ENCODE data around the gene PPFIA2. TPM values are rescaled to one million over a fixed set of nuclear protein-coding genes. Genes with fewer than 3 reads are reported as not detected.

Gene PPFIA2
- total RNA-seq, 1 donor from 2014 or later = 0.57 TPM

DNA sequence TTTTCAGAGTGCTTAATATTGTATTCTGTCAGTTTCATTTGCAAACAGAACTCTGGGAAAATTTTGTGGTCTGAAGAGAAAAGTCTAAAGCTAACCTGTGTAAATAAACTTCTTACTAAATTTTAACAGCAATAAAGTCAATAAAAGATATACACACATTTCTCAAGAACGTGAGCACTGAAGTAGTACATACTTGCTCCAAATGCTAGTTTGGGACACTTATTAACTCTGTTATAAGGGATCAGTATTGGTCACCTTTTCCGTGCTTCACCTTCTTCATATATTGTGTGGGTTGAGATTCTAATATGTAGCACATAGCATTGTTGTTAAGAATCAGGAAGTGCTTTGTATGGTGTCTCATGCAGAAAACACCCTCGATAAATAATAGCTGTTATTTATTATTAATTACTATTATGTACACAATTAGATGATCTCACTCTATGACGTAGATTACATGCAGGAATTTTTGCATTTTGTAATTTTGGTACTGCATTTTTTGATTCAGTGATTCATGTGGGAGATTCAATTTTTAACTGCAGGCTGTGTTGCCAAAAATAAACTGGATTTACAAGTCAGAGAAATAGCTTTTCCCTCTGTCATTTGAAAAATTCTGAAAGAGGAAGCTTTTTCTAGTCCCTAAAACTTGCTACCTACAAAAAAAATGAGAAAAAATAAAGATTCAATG is 380.4 kb downstream of the PPFIA2 start:
- no peak for DNase-seq (ENCODE audit: low spot score)
- intact Hi-C loops (cut with DNase I) = no loop called here

DNA sequence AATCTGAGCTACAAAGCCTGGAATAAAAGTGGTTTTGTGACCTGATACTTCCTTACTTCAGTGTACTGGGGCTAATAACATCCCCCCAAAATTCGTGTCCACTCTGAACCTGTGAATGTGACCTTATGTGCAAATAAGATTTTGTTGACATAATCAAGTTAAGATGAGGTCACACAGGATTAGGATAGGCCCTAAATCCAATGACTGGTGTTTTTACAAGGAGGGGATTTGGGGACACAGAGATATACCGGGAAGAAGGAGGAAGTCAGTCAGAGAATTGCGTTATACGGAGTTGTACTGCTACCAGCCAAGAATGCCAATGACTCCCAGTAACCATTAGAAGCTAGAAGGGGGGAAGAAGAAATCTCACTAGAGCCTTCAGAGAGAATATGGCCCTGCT is 381.4 kb downstream of the PPFIA2 start:
- no peak for DNase-seq (ENCODE audit: low spot score)
- intact Hi-C loops (cut with DNase I) = no loop called here

DNA sequence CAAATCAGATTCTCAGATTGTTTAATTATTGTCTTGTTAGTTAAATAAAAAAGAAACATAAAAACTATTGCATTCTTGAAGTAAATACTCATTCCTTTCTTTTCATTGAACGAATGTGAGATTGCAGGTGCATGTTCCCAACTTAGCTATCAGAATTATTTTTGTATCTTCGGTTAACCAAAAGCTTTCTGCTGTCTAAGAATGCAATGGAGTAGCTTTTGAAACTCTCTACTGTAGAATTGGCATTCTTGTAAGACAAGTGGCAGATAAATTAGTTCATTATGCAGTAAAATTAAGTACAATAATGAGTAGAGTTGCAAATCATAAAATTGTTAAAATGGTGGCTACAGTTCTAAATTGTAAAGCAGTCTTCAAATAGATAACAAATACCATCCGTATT is 383.2 kb downstream of the PPFIA2 start:
- intact Hi-C loops (cut with DNase I) = no loop called here
- DNase-seq (ENCODE audit: low spot score) = no peak

DNA sequence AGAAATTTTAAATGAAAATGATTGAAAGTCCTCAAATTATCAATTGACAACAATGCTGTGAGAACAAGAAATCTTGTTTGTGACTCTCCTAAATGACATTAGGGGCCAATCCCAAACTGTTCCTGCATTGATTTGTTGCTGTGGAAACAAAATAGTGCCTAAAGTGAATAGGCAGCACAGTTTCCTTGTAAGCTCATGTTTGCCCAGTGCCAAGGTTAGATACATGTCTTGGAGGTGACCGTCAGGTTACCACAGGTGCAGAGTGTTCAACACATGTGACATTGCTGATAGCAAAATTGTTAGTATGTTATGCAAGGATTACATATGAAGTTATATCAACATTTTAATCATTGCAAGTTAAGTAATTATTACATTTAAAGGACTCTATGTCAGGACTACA is 388.7 kb downstream of the PPFIA2 start:
- intact Hi-C loops (cut with DNase I) = no loop called here
- no peak for DNase-seq (ENCODE audit: low spot score)

DNA sequence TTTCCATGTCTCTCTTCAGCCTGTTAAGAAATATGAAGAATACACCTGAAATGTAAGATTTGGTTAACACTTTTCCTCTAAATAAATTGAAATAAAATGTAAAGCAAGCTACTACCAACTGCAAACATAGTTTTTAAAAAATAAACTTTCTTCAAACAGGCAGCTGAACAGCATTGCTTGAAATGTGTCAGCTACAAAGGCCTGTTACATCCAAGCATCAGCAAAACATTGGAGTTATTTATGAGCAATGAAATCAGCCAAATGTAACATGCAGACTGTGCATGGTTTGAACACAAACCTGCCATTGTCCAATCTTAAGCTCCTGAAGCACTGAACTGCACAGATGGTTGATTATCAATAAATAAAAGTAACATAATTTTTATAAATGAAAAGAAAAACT is 390.0 kb downstream of the PPFIA2 start:
- intact Hi-C loops (cut with DNase I) = no loop called here
- DNase-seq (ENCODE audit: low spot score) = no peak

DNA sequence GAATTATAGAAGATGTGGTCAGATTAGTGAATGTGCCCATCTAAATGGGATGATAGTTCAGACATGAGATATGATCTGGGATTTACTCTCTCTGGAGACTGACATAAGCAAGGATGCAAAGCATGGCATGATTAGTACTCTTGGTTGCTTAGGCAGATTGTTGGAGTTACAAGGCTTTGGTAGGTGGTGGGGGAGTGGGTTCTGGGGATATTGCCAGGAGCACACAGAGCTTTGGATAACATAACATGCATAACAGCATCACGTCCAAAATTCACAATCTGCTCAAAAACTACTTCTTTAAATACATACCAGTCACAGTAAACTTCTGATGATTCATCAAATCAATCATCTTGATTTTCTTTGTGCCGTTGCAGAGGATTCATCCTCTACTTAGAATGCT is 393.9 kb downstream of the PPFIA2 start:
- intact Hi-C loops (cut with DNase I) = no loop called here
- DNase-seq (ENCODE audit: low spot score) = no peak

DNA sequence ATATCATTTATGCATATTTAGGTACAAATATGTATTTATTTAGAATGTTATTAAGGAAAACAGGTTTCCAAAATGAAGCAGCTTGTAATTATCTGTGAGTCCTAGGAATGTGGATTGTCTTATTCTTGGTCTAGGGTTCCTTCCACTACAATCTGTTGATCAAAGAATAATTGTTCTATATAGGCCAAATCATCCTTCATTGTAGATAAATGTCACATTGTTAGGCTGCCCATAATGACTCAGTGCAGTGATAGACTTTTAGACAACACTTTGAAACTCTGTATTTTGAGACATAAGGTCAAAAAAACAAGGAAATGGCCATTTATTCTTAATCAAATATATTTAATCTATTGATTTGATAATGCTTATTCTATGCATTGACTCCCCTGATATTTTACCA is 398.2 kb downstream of the PPFIA2 start:
- intact Hi-C loops (cut with DNase I) = no loop called here
- DNase-seq (ENCODE audit: low spot score) = no peak

DNA sequence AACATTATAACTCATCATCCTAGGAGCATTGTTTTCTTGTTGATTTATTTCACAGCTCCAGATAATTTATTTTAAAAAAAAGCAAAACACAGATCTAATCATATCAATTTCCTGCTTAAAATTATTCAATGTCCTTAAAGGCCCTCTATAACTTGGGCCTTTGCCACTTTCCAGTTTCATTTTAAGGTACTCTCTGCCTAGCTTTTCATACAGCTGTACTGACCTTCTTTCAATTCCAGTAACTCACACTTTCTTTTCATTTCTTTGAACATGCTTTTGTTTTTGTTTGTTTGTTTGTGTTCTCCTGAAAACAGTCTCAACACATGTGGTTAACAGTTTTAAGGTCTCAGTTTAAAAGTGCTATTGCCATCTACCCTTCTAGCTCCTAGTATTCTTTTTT is 399.4 kb downstream of the PPFIA2 start:
- DNase-seq (ENCODE audit: low spot score) = no peak
- intact Hi-C loops (cut with DNase I) = no loop called here

DNA sequence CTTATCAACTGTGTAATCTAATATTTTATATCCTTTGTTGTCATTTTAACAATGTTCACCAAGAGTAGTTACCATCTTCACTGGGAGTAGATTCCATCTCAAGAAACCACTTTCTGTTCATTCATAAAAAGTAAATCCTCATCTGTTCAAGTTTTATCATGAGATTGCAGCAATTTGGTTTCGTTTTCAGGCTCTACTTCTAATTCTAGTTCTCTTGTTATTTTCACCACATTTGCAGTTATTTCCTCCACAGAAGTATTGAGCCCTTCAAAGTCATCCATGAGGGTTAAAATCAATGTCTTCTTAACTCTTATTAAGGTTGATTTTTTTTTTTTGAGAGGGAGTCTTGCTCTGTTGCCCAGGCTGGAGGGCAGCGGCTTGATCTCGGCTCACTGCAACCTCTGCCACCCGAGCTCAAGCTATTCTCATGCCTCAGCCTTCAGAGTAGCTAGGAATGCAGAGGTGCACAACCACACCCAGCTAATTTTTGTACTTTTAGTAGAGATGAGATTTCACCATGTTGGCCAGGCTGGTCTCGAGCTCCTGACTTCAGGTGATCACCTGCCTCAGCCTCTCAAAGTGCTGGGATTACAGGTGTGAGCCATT is 404.7 kb downstream of the PPFIA2 start:
- no peak for DNase-seq (ENCODE audit: low spot score)
- intact Hi-C loops (cut with DNase I) = no loop called here

DNA sequence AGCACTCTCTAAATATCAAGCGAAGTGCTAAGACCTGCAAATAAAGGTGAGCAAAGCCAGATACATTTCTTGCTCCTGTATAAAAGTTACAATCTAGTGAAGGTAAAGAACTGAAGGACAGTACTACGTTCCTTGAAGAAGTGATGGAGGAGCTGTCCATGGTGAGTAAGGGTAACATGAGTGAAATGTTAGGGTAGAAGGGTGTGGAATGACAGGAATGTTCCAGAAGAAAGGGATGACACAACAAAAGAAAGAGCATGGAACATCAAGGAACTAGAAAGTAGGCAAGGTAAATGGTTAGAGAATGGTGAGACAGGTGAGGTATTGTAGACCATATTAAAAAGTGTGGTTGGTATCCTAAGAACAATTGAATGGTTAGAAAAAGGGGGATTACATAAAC is 408.8 kb downstream of the PPFIA2 start:
- DNase-seq (ENCODE audit: low spot score) = no peak
- intact Hi-C loops (cut with DNase I) = no loop called here

DNA sequence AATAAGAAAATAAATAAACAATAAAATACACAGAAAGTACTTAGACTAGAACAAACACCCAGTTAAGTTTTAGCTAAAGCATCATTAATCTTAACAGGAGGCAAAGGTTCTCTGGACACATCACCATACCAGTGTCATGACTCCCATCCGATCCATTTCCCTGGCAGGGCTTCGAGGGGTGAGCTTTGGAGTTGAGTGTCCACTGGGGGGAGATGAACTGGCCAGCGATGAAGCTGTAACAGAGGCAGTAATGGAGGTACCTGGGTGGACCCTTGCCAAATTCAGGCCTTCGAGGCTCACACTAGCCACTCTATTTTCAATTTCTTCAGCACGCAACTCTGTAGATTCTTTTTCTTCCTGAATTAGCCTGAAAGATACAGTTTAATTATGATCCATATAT is 411.7 kb downstream of the PPFIA2 start:
- intact Hi-C loops (cut with DNase I) = no loop called here
- no peak for DNase-seq (ENCODE audit: low spot score)

DNA sequence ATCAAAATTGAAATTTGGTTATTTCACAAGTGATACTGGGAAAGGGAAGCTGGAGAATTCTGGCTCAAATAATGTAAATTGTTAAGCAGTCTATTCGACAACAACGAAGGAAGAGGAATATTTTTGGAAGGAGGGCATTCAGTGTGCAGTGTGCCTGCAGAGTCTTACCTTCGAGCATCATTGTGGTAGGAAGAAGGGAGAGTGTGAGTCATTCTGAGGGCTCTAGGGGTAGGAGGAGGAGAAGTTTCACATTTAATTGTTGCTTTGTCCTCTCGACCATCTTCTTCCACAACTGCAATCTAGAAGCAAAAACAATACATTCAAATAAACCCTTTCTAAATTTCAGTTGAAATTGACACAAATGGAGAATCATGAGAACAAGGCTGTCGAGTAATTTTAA is 418.2 kb downstream of the PPFIA2 start:
- no peak for DNase-seq (ENCODE audit: low spot score)
- intact Hi-C loops (cut with DNase I) = no loop called here

DNA sequence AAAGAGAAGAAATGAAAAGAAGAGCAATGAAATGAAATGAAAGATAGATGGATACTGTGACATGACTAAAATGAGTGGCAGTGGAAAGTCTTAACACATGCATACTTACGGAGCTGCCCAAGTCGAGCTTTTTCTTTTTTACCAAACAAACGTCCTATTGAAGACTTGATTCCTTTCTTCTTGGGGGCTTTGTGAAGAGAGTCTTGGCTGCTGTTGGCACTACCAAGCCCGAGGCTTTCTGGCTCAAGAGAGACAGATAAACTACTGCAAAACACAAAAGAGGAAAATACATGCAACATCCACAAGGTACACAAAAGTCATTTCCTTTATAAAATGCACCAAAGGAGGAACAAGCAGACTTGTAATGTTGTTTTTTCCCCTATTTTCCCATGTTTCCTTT is 420.1 kb downstream of the PPFIA2 start:
- intact Hi-C loops (cut with DNase I) = no loop called here
- no peak for DNase-seq (ENCODE audit: low spot score)

DNA sequence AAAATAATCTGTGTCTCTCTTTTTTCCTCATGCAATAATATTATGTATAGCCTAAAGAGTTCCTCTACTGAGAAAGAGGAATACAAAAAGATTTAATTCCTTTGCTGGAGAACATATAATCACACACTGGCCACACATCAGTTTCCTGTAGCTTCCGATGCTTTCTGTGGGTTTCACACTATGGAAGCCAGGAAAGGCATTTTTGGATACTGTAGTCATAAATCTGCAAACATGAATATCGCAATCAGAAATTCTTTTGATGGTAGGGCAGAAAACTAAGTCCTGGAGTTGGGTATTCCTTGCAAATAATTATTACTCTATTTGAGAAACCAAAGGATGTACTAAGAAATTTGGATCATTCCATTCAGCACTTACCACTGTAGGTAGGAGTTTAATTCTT is 421.3 kb downstream of the PPFIA2 start:
- no peak for DNase-seq (ENCODE audit: low spot score)
- intact Hi-C loops (cut with DNase I) = no loop called here

DNA sequence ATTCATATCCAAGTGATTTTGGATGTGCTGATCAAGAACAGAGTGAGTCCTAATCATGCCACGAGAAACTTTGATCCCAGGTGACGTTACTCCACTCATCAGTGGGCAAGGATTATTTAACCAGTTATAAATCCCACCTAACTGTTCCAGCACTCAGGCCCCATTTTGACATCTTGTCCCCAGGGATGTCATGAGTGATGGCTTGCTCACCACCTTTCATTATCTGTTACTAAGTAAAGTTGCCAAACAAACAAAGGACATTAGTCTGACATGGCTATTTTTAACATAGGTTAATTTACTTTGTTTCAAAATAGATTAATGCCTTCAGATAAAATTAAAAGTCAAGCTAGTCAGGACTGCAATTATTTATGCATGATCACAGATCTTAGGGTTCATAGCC is 425.3 kb downstream of the PPFIA2 start:
- intact Hi-C loops (cut with DNase I) = no loop called here
- DNase-seq (ENCODE audit: low spot score) = no peak

DNA sequence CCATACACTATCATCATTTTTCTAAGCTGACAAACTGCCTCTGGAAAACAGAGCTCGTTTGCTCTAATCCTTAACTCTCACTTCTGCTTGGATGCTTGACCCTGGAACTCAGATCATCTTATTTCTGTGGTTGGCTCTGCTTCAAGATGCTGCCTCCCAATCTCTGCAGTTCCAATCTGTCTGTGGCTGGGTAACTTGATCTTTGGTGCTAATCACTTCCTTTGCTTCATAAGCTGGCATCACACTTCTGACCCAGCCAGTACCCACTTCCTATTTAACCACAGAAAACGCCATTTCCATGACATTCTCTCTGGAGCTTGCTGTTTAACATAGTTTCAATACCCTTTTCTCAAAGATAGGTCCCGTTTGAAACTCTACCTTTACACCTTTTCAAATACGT is 427.1 kb downstream of the PPFIA2 start:
- DNase-seq (ENCODE audit: low spot score) = no peak
- intact Hi-C loops (cut with DNase I) = no loop called here

DNA sequence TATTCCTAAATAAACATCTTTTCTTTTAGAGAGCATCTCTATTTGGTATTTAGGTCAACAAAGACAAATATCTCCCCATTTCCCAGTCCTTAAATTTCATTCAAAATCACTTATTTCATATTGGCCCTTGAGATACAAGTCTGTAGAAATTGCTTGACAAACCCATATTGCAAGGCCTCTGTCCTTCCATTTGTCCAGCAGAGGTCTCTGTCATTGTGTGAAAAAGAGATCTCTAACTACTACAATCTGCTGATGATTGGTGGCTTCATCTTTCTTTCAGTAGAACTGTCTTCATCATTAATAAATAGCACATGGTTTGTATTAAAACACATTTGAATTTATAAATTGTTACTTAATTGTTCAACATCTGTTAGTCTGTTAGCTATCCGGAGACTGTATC is 428.7 kb downstream of the PPFIA2 start:
- intact Hi-C loops (cut with DNase I) = no loop called here

DNA sequence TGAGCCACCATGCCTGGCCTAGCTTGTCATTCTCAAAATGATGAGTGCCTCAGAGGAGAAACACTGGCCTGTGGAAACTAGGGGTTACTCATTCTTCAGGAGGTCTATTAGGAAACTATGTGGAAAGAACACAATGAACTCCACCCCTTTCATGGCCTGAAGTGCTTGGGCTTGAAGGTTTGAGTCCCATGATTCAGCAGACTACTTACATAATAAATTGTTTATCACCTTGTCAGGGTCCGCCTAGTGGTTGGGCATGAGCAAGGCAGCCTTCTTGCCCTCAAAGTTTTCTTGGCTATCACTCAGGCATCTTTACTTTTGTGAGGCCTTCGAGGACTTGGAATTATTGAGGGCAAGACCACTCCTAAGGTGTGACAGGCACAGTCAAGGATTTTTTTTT is 430.1 kb downstream of the PPFIA2 start:
- DNase-seq (ENCODE audit: low spot score) = no peak
- intact Hi-C loops (cut with DNase I) = no loop called here

More for the DNA sequence above, 428.7 kb downstream of the PPFIA2 start:
- no peak for DNase-seq (ENCODE audit: low spot score)

DNA sequence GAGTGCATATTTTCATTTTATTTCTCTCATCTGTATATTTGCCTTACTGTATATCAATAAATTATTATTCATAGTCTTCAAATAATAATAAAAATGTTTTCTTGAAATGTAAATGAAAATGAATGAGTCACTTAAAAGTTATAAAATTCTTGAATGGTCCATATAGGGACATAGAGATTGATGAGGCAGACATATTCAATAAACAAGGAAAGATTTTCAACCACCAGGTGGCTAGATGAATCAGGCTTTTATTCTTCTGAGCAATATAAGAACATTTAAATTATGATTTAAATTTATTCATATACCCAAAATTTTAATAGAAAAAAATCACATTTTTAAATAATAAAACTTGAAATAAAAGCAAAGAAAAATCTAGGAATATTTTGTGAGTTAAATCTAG is 431.7 kb downstream of the PPFIA2 start:
- intact Hi-C loops (cut with DNase I) = no loop called here
- DNase-seq (ENCODE audit: low spot score) = no peak

DNA sequence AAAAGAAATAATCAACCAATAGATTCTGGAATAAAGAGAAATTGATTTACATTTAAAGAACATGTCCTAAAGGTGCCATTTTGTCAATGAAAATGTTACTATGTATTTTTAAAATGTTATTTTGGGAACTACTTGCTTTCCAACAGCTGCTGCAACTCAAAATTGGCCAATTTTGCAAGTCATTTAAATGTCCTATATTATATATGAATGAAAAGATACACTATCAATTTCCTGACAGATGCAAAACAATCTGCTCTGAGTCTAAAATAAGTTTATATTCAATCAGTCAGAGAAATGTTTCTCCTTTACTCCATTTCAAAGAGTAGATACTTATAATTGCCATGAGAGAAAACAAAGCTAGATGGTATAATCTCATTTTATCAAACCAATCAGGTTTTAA is 434.1 kb downstream of the PPFIA2 start:
- intact Hi-C loops (cut with DNase I) = no loop called here
- DNase-seq (ENCODE audit: low spot score) = no peak

DNA sequence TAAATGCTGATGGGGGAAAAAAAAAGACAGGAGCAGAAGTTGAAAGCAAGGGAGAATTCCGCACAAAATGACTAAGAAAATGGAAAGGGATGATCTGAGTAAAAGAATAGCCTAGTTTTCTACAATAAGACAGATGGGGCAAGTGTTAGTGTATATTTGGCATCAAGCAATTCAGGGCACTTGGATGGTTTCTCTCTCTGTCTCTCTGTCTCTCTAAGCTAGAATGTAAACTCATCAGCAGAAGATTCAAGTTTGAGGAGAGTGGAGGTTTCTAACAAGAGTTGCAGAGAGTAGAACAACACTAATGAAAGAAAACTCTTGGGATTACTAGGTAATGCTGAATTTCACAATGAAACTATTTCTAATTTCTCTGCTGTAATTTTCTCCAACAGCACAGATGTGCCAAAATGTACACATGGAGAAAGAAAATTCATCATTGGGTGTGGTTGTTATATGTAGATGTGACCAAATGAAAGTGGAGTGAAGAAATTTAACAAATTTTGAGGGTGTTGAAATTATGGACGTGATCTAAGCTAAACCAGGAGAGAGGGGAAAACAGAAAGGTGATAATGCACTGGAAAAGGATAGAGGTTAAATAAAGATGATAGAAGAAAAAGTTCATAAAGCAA is 444.1 kb downstream of the PPFIA2 start:
- DNase-seq (ENCODE audit: low spot score) = no peak
- intact Hi-C loops (cut with DNase I) = no loop called here
